Measurements from ENCODE around the gene MYOD1. TPM values are rescaled to one million over a fixed set of nuclear protein-coding genes. Genes with fewer than 3 reads are reported as not detected.

MYOD1 gene
- polyA plus RNA-seq, 1 experiment, result not detected

Other genes with a start within 250 kb of the MYOD1 start
- gene ABCC8, start 242.7 kb upstream of the MYOD1 start, polyA plus RNA-seq (2011; rRNA removed), result not detected in 2 replicates
- gene USH1C, start 175.2 kb upstream of the MYOD1 start, polyA plus RNA-seq (2011; rRNA removed), result not detected in 2 replicates
- gene OTOG, start 172.3 kb upstream of the MYOD1 start, polyA plus RNA-seq (2011; rRNA removed), result not detected in 2 replicates
- not detected in 2 replicates for gene KCNC1, start 15.2 kb downstream of the MYOD1 start, polyA plus RNA-seq (2011; rRNA removed)